Measurements from ENCODE around the gene CIB2.

CIB2 gene

GRCh38 chr15:78105476-78106241 lies 25.6 kb downstream of the CIB2 start:
- peak; percentile 32 for DNase-seq

- DNase-seq, result no peak
Observed at GRCh38 chr15:78104566-78105475, 26.4 kb downstream of the CIB2 start.

GRCh38 chr15:78104119-78104479 lies 27.1 kb downstream of the CIB2 start:
- DNase-seq, result no peak

GRCh38 chr15:78103406-78104118 lies 27.7 kb downstream of the CIB2 start:
- no peak for DNase-seq

GRCh38 chr15:78102741-78103140 lies 28.5 kb downstream of the CIB2 start:
- DNase-seq, result no peak

- no peak for DNase-seq
Observed at GRCh38 chr15:78102211-78102610, 29.0 kb downstream of the CIB2 start.

- DNase-seq, result no peak
Observed at GRCh38 chr15:78101423-78102105, 29.7 kb downstream of the CIB2 start.

- no peak for DNase-seq
Observed at GRCh38 chr15:78100886-78101285, 30.4 kb downstream of the CIB2 start.

- DNase-seq, result no peak
Observed at GRCh38 chr15:78098131-78098755, 33.0 kb downstream of the CIB2 start.

- no peak for DNase-seq
Observed at GRCh38 chr15:78097667-78098066, 33.6 kb downstream of the CIB2 start.

GRCh38 chr15:78093242-78094020 lies 37.8 kb downstream of the CIB2 start:
- peak; percentile 92 for DNase-seq

- no peak for DNase-seq
Observed at GRCh38 chr15:78092261-78093041, 38.8 kb downstream of the CIB2 start, which contains the start of gene SH2D7. SH2D7 (plus strand) TSS chr15:78092561; CDS start chr15:78092585, 24 bp downstream.

GRCh38 chr15:78090422-78091063 lies 40.7 kb downstream of the CIB2 start:
- no peak for DNase-seq

GRCh38 chr15:78088773-78089080 lies 42.5 kb downstream of the CIB2 start:
- DNase-seq, result no peak

- no peak for DNase-seq
Observed at GRCh38 chr15:78087951-78088772, 43.1 kb downstream of the CIB2 start.

GRCh38 chr15:78085928-78086327 lies 45.3 kb downstream of the CIB2 start:
- DNase-seq, result peak; percentile 50

GRCh38 chr15:78084449-78084750 lies 46.8 kb downstream of the CIB2 start:
- DNase-seq, result no peak

GRCh38 chr15:78083687-78084448 lies 47.4 kb downstream of the CIB2 start:
- DNase-seq, result no peak

GRCh38 chr15:78083186-78083585 lies 48.1 kb downstream of the CIB2 start:
- DNase-seq, result no peak
